PFSK-1 (cell line): Measurements from ENCODE around the gene GATD1.

Experiments used
- FOXP2 ChIP-seq: optimal IDR thresholded peaks from 2 replicates; pipeline ENCODE3; 2011; ENCODE audit warnings: borderline replicate concordance, control low read depth, inconsistent platforms; ENCODE audit not compliant: insufficient read depth; ENCODE audit errors: extremely low read length, extremely low read depth
- POLR2AphosphoS5 ChIP-seq: IDR thresholded peaks from 2 replicates; pipeline ENCODE4 v1.6.1; 2012; ENCODE audit warnings: low read depth, mild to moderate bottlenecking, control low read depth, low read length, moderate library complexity
- SIN3A ChIP-seq: IDR thresholded peaks from 2 replicates; pipeline ENCODE4 v1.6.1; 2012; ENCODE audit warnings: mild to moderate bottlenecking, low read length, moderate library complexity, borderline replicate concordance; ENCODE audit not compliant: insufficient read depth
- TAF1 ChIP-seq: IDR thresholded peaks from 2 replicates; pipeline ENCODE4 v1.6.1; 2012; ENCODE audit warnings: low read length, control low read depth, borderline replicate concordance; ENCODE audit not compliant: insufficient read depth
- TF ChIP-seq, protein P1 (sequence below), 2 experiments: IDR thresholded peaks; 2 replicates each; pipeline versions ENCODE4 v1.6.1 to v1.8.0; 2011 to 2012; ENCODE audit warnings: low read depth in 2 of 2, low read length in 2 of 2, control low read depth in 1 of 2, inconsistent platforms in 1 of 2, mild to moderate bottlenecking in 1 of 2, moderate library complexity in 1 of 2; ENCODE audit not compliant: insufficient read depth in 1 of 2

Gene GATD1

DNA sequence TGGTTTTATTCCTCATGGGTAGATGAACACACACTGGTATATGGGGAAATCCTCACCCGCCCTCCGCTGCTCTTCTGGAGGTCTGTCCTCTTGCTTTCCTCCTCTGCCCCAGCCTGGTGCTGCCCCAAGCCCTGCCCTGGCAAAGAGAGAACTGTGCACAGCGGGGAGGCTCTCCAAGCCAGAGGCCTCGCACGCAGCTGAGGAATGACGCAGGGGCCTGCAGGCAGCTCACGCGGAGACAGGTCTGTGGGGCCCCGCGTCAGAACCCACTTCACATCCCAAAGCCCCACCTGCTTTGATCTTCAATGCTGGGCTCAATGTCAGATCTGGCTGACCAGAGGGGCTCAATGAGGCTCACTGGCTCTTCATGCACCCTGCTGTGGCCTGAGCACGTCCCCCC, 10.0 kb downstream of the GATD1 start:
- TF ChIP-seq FOXP2 (no peak), TAF1 (no peak), SIN3A (no peak)

DNA sequence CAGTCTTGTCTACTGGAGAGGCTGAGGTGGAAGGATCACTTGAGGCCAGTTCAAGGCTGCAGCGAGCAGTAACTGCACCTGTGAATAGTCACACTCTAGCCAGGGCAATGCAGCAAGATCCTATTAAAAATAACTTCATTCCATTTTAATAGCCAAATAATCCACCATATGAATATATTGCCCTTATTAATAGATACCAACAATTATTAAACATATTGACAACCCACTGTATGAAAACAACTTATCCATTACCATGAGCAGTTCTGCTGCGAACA, 10.4 kb downstream of the GATD1 start:
- TF ChIP-seq TAF1 (no peak), FOXP2 (no peak), POLR2AphosphoS5 (no peak), SIN3A (no peak)
- TF ChIP-seq, protein P1, sequence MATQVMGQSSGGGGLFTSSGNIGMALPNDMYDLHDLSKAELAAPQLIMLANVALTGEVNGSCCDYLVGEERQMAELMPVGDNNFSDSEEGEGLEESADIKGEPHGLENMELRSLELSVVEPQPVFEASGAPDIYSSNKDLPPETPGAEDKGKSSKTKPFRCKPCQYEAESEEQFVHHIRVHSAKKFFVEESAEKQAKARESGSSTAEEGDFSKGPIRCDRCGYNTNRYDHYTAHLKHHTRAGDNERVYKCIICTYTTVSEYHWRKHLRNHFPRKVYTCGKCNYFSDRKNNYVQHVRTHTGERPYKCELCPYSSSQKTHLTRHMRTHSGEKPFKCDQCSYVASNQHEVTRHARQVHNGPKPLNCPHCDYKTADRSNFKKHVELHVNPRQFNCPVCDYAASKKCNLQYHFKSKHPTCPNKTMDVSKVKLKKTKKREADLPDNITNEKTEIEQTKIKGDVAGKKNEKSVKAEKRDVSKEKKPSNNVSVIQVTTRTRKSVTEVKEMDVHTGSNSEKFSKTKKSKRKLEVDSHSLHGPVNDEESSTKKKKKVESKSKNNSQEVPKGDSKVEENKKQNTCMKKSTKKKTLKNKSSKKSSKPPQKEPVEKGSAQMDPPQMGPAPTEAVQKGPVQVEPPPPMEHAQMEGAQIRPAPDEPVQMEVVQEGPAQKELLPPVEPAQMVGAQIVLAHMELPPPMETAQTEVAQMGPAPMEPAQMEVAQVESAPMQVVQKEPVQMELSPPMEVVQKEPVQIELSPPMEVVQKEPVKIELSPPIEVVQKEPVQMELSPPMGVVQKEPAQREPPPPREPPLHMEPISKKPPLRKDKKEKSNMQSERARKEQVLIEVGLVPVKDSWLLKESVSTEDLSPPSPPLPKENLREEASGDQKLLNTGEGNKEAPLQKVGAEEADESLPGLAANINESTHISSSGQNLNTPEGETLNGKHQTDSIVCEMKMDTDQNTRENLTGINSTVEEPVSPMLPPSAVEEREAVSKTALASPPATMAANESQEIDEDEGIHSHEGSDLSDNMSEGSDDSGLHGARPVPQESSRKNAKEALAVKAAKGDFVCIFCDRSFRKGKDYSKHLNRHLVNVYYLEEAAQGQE (IDR thresholded peaks at IDR 0.05; ENCODE audit: insufficient read depth in 1 of 2, low read depth in 2 of 2, low read length in 2 of 2), result no peak

DNA sequence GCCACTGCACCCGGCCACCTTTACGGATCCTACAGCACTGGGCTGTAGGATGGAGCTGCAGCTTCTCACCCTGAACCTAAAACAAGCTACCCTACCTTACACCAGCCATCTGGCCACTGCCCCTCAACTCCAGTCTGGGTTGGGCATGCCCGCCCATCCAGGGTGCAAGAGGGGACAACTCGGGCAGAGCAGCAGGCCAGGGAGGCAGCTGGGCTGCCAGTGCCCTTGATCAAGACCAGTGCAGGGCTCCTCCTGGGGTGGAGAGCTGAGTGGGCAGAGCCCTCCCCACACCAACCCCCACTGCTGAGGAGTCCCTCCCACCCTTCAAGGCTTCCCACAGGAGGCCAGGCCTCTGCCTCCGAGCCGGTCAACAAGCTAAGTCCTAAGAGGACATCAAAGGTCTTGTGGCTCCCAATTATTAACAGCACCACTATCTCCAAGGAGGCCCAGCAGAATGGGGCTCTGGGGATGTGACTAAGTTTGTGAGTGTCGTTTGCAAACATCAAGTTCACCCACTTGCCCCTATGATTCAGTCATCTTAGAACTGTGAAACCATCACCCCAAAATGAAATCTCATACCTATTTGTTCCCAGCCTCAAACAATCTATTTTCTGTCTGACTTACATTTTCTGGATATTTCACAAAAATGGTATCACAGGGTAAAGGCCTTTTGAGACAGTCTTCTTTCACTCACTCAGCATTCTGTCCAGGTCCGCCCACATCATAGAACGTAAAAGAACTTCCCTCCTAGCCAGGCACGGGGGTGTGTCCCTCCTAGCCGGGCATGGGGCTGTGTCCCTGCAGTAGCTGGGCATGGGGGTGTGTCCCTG, 11.0 kb downstream of the GATD1 start:
- TF ChIP-seq FOXP2 (no peak), POLR2AphosphoS5 (no peak), SIN3A (no peak), TAF1 (no peak)
- TF ChIP-seq, protein P1 (IDR thresholded peaks at IDR 0.05; ENCODE audit: insufficient read depth in 1 of 2, low read depth in 2 of 2, low read length in 2 of 2), result no peak

DNA sequence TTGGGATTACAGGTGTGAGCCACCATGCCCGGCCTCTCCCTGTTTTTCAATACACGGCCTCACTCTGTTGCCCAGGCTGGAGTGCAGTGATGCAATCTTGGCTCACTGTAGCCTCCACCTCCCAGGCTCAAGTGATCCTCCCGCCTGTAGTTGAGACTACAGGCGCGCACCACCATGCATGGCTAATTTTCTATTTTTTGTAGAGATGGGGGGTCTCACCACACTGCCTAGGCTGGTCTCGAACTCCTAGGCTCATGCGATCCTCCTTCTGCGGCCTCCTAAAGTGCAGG, 11.5 kb downstream of the GATD1 start:
- no peak for TF ChIP-seq POLR2AphosphoS5
- no peak for TF ChIP-seq FOXP2

DNA sequence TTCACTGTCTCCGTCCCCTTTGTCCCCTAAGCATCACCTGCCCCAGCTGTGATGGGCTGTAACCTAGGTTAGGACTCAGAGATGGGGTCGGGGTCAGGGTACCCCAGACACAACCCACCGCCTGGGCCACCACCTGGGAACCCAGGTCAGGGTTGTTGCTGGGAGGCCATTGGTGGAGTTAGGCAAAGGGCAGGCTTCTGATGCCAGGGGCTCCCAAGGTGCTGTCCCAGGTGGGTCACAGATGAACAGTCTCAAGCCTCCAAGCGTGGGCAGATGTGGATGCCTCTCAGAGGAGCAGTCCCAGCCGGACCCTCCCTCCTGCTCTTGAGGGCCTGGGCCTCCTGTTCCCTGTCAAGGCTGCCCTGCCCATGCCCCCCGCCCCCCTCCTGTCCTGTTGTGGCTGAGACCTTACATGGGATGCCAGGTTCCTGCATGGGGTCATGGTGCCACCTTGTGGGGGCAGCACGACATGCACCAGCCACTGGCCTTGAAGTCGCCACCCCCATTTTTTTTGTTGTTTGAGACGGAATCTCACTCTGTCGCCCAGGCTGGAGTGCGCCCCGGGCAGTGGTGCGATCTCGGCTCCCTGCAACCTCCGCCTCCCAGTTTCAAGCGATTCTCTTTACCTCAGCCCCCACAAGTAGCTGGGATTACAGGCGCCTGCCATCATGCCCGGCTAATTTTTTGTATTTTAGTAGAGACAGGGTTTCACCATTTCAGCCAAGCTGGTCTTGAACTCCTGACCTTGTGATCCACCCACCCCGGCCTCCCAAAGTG, 12.1 kb downstream of the GATD1 start:
- TF ChIP-seq TAF1 (no peak), POLR2AphosphoS5 (peak; percentile 81), FOXP2 (no peak), SIN3A (no peak)

DNA sequence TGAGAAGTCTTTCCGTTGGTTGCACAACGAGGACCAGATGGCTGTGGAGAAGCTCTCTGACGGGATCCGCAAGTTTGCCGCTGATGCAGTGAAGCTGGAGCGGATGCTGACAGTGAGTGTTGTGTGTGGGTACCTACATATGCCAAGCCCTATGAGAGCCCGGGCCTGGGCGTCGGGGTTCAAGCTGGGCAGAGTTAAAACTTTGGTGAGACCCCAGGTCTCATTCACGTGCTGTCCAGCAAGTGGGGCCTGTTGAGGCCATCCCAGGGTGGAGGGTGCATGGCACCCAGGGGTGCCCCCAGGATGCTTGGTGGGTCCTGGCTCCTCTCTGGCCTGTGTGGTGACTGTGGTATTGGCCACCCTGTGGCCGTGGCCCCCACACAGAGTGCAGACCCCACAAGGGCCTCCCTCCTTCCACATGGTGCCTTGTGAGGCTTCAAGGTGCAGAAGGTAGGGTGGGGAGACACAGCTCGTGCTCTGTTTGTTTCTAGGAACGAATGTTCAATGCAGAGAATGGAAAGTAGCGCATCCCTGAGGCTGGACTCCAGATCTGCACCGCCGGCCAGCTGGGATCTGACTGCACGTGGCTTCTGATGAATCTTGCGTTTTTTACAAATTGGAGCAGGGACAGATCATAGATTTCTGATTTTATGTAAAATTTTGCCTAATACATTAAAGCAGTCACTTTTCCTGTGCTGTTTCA, 12.8 kb downstream of the GATD1 start:
- TF ChIP-seq TAF1, result no peak
- peak; percentile 20; the same call in 1 of the 2 replicates for TF ChIP-seq POLR2AphosphoS5

DNA sequence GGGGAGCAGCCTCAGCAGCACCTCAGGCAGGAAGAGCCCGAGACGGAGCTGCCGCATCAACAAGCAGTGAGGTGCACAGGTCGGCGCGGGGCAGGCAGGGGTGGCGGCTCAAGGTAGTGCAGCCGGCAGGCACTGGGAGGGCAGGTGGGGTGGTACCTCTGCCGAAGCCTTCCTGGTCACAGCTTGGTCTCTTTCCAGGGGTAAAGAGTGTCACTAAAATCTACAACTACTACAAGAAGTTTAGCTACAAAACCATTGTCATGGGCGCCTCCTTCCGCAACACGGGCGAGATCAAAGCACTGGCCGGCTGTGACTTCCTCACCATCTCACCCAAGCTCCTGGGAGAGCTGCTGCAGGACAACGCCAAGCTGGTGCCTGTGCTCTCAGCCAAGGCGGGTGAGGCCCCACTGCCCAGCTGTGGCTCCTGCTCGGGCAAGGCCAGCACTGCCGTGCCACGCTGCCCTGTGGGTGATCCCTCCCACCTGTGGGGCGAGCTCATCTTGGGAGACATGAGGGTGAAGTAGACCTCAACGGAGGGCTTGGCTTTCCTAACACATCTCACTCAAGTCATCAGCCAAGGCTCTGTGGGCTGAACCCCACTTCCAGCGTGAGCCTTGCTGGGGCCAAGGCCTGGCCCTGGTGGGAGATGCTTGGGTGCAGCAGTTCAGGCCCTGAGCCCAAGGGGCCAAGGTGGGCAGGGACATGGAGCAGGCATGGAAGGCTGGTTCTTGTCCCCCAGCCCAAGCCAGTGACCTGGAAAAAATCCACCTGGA, 13.6 kb downstream of the GATD1 start:
- TF ChIP-seq POLR2AphosphoS5 (peak; percentile 2; the same call in 1 of the 2 replicates), SIN3A (no peak)
- TF ChIP-seq, protein P1 (IDR thresholded peaks at IDR 0.05; ENCODE audit: insufficient read depth in 1 of 2, low read depth in 2 of 2, low read length in 2 of 2), result no peak
